ENCODE data around the gene PEMT. TPM values are rescaled to one million over a fixed set of nuclear protein-coding genes. Genes with fewer than 3 reads are reported as not detected.
"Not testable (repeated sequence)": the region's sequence is repeated elsewhere in the genome, so short reads cannot be mapped to it uniquely, and the experiment has no call there.

The PEMT gene
- total RNA-seq, 2 donors from 2014 or later = 38.3 to 52.7 TPM

GRCh38 chr17:17487998-17488397 is 103.5 kb downstream of the PEMT start:
- WGBS, 2 experiments (ENCODE audit: insufficient coverage in 1 of 2, insufficient read length in 1 of 2) = 100% methylated on average over 1 of the region's 2 CpGs
- peaks cover 68% of the 10 kb centered on the region for H3K36me3 Mint-ChIP-seq (ENCODE audit: low read depth)

DNA sequence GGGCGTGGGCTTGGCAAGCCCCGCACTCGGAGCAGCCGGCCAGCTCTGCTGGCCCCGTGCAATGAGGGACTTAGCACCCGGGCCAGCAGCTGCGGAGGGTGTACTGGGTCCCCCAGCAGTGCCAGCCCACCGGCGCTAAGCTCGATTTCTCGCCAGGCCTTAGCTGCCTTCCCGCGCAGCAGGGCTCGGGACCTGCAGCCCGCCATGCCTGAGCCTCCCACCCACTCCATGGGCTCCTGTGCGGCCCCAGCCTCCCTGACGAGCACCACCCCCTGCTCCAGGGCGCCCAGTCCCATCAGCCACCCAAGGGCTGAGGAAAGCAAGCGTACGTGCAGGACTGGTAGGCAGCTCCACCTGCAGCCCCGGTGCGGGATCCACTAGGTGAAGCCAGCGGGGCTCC is 105.1 kb downstream of the PEMT start:
- H3K27ac Mint-ChIP-seq = not testable (repeated sequence)

More at GRCh38 chr17:17487998-17488397, 103.5 kb downstream of the PEMT start:
- TF ChIP-seq, protein P1, sequence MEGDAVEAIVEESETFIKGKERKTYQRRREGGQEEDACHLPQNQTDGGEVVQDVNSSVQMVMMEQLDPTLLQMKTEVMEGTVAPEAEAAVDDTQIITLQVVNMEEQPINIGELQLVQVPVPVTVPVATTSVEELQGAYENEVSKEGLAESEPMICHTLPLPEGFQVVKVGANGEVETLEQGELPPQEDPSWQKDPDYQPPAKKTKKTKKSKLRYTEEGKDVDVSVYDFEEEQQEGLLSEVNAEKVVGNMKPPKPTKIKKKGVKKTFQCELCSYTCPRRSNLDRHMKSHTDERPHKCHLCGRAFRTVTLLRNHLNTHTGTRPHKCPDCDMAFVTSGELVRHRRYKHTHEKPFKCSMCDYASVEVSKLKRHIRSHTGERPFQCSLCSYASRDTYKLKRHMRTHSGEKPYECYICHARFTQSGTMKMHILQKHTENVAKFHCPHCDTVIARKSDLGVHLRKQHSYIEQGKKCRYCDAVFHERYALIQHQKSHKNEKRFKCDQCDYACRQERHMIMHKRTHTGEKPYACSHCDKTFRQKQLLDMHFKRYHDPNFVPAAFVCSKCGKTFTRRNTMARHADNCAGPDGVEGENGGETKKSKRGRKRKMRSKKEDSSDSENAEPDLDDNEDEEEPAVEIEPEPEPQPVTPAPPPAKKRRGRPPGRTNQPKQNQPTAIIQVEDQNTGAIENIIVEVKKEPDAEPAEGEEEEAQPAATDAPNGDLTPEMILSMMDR (conservative IDR thresholded peaks at IDR 0.05) = no peak
- no peak overlapping the region for H3K4me3 ChIP-seq (ENCODE audit: low read length)
- no peak for DNase-seq
- Mint-ChIP-seq H3K9me3 (peaks cover 7% of the 10 kb centered on the region), H3K4me3 (no peak overlapping the region), H3K4me1 (peaks cover 14% of the 10 kb centered on the region), H3K27ac (no peak overlapping the region), H3K27me3 (ENCODE audit: insufficient read depth) (no peaks in the 10 kb centered on the region)
- peaks cover 6% of the 10 kb centered on the region for H3K9me3 ChIP-seq (ENCODE audit: control insufficient read depth, low read length)
- H3K4me1 ChIP-seq (ENCODE audit: control insufficient read depth, insufficient read depth, low read length) = no peaks in the 10 kb centered on the region
- no peak overlapping the region for H3K9ac ChIP-seq (ENCODE audit: extremely low read depth, low read length, poor library complexity, severe bottlenecking)
- peaks cover 48% of the 10 kb centered on the region for H3K36me3 ChIP-seq (ENCODE audit: control insufficient read depth, insufficient read depth, low read length)
- H3K27me3 ChIP-seq (ENCODE audit: control insufficient read depth, insufficient read depth, low read length, poor library complexity, severe bottlenecking) = no peaks in the 10 kb centered on the region
- no peak overlapping the region for H3K27ac ChIP-seq (ENCODE audit: low read depth, low read length)

GRCh38 chr17:17485420-17485819 is 106.1 kb downstream of the PEMT start:
- H3K4me1 ChIP-seq (ENCODE audit: control insufficient read depth, insufficient read depth, low read length) = no peaks in the 10 kb centered on the region
- peaks cover 45% of the 10 kb centered on the region for H3K36me3 ChIP-seq (ENCODE audit: control insufficient read depth, insufficient read depth, low read length)
- H3K9me3 ChIP-seq (ENCODE audit: control insufficient read depth, low read length) = peaks cover 6% of the 10 kb centered on the region
- H3K36me3 Mint-ChIP-seq (ENCODE audit: low read depth) = peaks cover 62% of the 10 kb centered on the region
- DNase-seq = no peak
- TF ChIP-seq, protein P1 (conservative IDR thresholded peaks at IDR 0.05) = no peak
- no peaks in the 10 kb centered on the region for H3K27me3 Mint-ChIP-seq (ENCODE audit: insufficient read depth)
- H3K27ac Mint-ChIP-seq = no peak overlapping the region
- no peak overlapping the region for H3K9ac ChIP-seq (ENCODE audit: extremely low read depth, low read length, poor library complexity, severe bottlenecking)
- H3K4me3 ChIP-seq (ENCODE audit: low read length) = no peak overlapping the region
- H3K27me3 ChIP-seq (ENCODE audit: control insufficient read depth, insufficient read depth, low read length, poor library complexity, severe bottlenecking) = no peaks in the 10 kb centered on the region
- H3K9me3 Mint-ChIP-seq = peaks cover 7% of the 10 kb centered on the region
- H3K4me1 Mint-ChIP-seq = no peaks in the 10 kb centered on the region
- 94 to 98% methylated on average over 5 to 6 of the region's 6 CpGs for WGBS, 2 experiments (ENCODE audit: insufficient coverage in 1 of 2, insufficient read length in 1 of 2)
- H3K27ac ChIP-seq (ENCODE audit: low read depth, low read length) = no peak overlapping the region
- no peak overlapping the region for H3K4me3 Mint-ChIP-seq

More for the DNA sequence above, 105.1 kb downstream of the PEMT start:
- not testable (repeated sequence) for H3K4me1 ChIP-seq (ENCODE audit: control insufficient read depth, insufficient read depth, low read length); H3K9ac ChIP-seq (ENCODE audit: extremely low read depth, low read length, poor library complexity, severe bottlenecking); H3K4me1 Mint-ChIP-seq; DNase-seq; H3K27me3 Mint-ChIP-seq (ENCODE audit: insufficient read depth); H3K4me3 ChIP-seq (ENCODE audit: low read length); H3K9me3 ChIP-seq (ENCODE audit: control insufficient read depth, low read length); H3K4me3 Mint-ChIP-seq; H3K27ac ChIP-seq (ENCODE audit: low read depth, low read length); H3K27me3 ChIP-seq (ENCODE audit: control insufficient read depth, insufficient read depth, low read length, poor library complexity, severe bottlenecking); H3K9me3 Mint-ChIP-seq
- H3K36me3 ChIP-seq (ENCODE audit: control insufficient read depth, insufficient read depth, low read length) = peaks cover 39% of the 10 kb centered on the region
- peaks cover 64% of the 10 kb centered on the region for H3K36me3 Mint-ChIP-seq (ENCODE audit: low read depth)
- 95 to 97% methylated on average over 11 to 22 of the region's 23 CpGs for WGBS, 2 experiments (ENCODE audit: insufficient coverage in 1 of 2, insufficient read length in 1 of 2)

- Histone ChIP-seq H3K36me3 (ENCODE audit: control insufficient read depth, insufficient read depth, low read length) (peaks cover 48% of the 10 kb centered on the region), H3K4me3 (ENCODE audit: low read length) (no peak overlapping the region), H3K27me3 (ENCODE audit: control insufficient read depth, insufficient read depth, low read length, poor library complexity, severe bottlenecking) (no peaks in the 10 kb centered on the region), H3K9ac (ENCODE audit: extremely low read depth, low read length, poor library complexity, severe bottlenecking) (no peak overlapping the region), H3K27ac (ENCODE audit: low read depth, low read length) (no peak overlapping the region), H3K4me1 (ENCODE audit: control insufficient read depth, insufficient read depth, low read length) (no peaks in the 10 kb centered on the region), H3K9me3 (ENCODE audit: control insufficient read depth, low read length) (peaks cover 6% of the 10 kb centered on the region)
- peaks cover 7% of the 10 kb centered on the region for H3K9me3 Mint-ChIP-seq
- 81 to 87% methylated on average over 3 to 12 of the region's 12 CpGs for WGBS, 2 experiments (ENCODE audit: insufficient coverage in 1 of 2, insufficient read length in 1 of 2)
- H3K27me3 Mint-ChIP-seq (ENCODE audit: insufficient read depth) = no peaks in the 10 kb centered on the region
- DNase-seq = no peak
- H3K4me1 Mint-ChIP-seq = no peaks in the 10 kb centered on the region
- peaks cover 61% of the 10 kb centered on the region for H3K36me3 Mint-ChIP-seq (ENCODE audit: low read depth)
- H3K4me3 Mint-ChIP-seq = no peak overlapping the region
- TF ChIP-seq, protein P1 (conservative IDR thresholded peaks at IDR 0.05) = no peak
- no peak overlapping the region for H3K27ac Mint-ChIP-seq
Observed at GRCh38 chr17:17484451-17484899, 107.0 kb downstream of the PEMT start.
